WI38 (cell line): ENCODE results near the gene LRRC71.

Experiments
- H3K4me3 ChIP-seq: 2 replicates; pipeline ENCODE4 v1.5.1; 2011; ENCODE audit warnings: low read depth, mild to moderate bottlenecking, control low read depth, low read length
- TF ChIP-seq, protein P1 (sequence below): IDR thresholded peaks from 2 replicates; pipeline ENCODE4 v1.5.1; 2012; ENCODE audit warnings: low read depth, mild to moderate bottlenecking, control low read depth, low read length

The LRRC71 gene

DNA sequence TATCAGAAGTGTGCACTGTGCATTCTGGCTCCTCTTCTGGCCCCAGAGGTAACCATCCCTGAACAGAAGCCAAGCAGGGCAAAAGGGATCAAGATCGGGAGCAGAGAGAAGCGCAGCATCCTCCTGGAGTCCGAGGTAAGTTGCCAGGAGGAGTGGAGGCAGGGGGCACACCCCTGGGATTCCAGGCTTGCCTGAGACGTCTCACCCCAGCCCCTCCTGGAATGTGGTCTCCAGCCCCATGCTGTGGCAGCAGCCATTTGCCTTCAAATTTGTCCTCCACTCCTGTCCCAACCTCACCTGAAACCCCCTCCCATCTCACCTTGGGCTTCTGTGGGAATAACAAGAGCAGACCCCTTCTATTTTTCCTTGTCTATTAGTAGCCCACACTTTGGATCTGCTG, 10.1 kb downstream of the LRRC71 start:
- TF ChIP-seq, protein P1, sequence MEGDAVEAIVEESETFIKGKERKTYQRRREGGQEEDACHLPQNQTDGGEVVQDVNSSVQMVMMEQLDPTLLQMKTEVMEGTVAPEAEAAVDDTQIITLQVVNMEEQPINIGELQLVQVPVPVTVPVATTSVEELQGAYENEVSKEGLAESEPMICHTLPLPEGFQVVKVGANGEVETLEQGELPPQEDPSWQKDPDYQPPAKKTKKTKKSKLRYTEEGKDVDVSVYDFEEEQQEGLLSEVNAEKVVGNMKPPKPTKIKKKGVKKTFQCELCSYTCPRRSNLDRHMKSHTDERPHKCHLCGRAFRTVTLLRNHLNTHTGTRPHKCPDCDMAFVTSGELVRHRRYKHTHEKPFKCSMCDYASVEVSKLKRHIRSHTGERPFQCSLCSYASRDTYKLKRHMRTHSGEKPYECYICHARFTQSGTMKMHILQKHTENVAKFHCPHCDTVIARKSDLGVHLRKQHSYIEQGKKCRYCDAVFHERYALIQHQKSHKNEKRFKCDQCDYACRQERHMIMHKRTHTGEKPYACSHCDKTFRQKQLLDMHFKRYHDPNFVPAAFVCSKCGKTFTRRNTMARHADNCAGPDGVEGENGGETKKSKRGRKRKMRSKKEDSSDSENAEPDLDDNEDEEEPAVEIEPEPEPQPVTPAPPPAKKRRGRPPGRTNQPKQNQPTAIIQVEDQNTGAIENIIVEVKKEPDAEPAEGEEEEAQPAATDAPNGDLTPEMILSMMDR, result no peak
- no peak overlapping the region for H3K4me3 ChIP-seq

DNA sequence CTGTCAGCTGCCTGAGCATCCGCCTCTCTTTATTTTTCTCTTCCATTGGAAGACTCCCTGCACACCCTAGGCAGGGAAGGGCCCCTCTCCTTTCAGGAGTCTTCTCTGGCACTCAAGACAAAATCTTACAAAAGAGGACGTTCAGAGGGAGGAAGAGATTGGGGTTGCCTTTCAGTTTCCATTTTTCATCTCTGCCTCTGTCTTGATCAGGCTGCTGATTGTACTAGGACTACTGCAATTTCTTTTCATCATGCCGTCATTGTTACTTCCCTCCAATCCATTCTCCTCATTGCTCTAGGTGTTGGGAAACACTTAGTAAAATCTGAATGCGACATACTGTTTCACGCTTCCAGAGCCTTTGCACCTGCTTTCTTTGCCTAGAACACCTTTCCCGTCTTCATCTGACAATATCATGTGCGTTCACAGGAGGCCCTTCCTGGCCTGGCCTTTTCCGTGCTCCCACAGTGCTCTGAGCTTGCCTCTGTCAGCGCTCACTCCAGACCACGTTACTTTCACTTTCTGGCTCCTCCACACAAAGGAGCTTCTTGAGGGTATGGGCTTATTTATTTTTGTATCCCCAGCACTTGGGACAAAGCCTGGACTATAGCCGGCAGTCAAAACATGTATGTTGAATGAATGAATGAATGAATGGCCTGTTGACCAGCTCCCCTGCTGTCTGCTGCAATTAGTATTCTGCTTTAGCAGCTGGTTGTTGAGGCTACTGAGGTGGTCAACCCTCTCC, 10.9 kb downstream of the LRRC71 start:
- TF ChIP-seq, protein P1, result no peak
- H3K4me3 ChIP-seq, result no peak overlapping the region

DNA sequence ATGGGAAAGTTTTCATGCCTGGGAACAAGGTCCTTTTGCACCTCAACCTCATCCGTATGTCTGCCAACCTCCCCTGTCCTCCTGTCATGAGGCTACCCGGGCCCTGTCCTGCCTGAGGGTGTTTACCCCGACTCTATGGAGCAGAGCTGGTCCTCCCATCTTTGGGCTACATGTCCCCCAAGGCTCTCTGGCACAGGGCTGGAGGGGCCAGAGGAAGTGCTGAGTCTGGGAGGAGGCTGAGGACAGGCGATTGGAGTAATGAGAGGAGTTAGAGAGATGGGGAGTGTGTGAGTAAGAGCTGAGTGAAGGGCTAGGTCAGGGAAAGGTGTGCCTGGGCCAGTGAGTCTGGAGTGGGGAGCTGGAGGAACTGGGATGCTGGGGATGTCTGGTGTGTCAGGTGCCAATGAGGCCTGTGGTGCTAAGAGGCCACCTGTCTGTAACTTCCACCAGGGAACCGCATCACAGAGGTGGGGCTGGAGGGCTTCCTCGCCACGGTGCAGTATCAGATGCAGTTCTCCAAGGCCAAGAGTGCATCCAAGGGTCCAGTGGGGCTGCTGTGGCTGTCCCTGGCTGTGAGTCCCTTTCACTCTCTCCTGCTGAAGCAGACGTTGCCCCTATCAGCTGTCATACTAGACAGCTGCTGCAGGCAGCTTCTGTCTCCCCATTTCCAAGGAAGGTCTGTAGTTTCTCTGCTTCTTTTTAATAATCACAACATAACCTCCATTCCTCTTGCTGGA, 11.7 kb downstream of the LRRC71 start:
- H3K4me3 ChIP-seq, result no peak overlapping the region
- TF ChIP-seq, protein P1, result no peak

DNA sequence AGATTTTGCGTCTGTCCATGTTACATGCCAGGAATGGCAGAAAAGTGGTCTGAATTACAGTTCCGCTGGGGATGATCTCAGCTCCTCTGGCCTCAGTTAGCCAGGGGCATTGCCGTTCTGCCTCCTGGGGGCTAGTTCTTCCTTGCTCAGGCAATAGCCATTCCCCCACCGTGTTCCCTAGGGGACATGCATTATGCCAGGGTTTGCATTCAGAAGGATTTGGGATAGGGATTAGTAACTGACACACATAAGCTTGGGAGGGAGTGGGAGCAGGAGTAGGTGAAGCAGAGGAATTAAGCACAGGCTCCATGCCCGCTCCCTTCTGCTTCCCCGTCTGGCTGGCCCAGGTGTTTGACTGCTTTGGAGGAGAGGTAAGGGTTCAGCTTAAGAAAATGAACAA, 12.7 kb downstream of the LRRC71 start:
- no peak overlapping the region for H3K4me3 ChIP-seq
- TF ChIP-seq, protein P1, result no peak

DNA sequence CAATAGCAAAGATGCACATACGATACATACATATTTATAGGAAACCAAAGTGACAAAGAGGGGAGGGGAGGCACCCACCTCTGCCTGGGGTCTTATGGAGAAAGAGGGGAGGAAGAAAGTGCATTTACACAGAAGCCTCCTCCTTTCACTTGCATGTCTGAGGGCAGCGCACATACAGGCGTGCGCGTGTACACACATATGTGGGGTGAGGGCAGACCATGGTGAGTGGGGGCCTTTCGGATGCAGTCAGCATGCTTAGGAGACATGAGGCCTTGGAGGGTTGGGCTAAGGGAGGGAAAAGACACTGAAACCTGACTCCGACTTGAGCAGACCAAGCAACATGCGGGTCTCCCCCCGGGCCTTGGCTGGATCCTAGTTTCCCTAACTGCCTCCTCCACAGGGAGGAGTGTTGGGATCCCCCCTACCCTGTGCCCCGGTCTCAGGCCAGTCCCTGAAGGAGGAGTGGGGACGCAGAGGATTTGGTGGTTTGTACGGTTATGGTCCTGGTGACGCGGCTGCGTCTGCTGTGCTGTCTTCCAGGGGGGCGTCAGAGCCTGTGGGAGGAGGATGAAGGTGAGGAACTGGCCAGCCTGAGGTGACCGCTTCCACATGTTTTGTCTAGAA, 15.2 kb downstream of the LRRC71 start:
- no peak overlapping the region for H3K4me3 ChIP-seq
- TF ChIP-seq, protein P1, result no peak

DNA sequence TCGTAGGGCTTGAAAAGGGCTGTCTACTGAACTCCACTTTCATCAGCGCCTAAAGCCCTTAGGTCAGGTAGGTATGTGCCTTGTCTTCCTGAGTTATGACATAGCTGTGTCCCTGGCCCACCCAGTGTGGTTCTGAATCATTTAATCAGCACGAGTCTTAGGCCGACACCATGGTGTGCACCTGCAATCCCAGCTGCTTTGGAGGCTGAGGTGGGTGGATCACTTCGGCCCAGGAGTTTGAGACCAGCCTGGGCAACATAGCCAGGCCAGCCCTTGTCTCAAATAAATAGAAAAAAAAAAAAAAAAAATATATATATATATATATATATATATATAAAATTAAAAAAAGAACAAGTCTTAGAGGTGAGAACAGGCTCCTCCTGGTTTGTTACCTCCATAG, 15.8 kb downstream of the LRRC71 start:
- TF ChIP-seq, protein P1, result no peak
- H3K4me3 ChIP-seq, result no peak overlapping the region

DNA sequence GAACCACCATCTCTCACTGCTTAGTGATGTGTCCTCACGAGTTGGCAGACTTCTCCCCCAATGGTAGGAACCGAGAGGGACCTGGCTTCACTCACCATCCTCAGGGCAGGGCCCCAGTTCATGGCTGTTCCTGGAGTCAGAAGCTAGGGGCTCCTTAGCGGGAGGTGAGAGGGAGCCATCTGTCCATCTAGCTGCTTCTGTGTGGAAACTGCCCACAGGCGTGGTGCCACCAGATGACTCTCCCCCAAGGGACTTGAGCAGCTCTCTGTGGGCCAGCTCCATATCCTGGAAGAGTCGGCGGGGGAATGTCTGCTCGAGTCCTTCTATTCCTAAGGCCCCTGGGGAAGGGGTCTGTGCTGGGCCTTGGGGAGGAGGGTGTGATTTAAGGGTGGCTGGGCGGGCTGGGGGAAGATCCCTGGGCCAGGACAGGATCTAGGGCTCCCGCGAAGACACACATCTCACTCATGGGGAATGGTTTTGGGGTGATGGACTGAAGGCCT, 16.3 kb downstream of the LRRC71 start:
- H3K4me3 ChIP-seq, result no peak overlapping the region
- TF ChIP-seq, protein P1, result no peak
